Measurements from ENCODE around the gene HSD11B1L. TPM values are rescaled to one million over a fixed set of nuclear protein-coding genes. Genes with fewer than 3 reads are reported as not detected.

The HSD11B1L gene
- total RNA-seq, 1 donor from 2014 or later: 8.4 TPM

GRCh38 chr19:5669212-5669611 is 11.6 kb upstream of the HSD11B1L start:
- Mint-ChIP-seq H3K27me3 (ENCODE audit: low read depth, unreplicated experiment) (no peaks in the 10 kb centered on the region), H3K9me3 (ENCODE audit: unreplicated experiment) (no peaks in the 10 kb centered on the region), H3K36me3 (ENCODE audit: low read depth, unreplicated experiment) (peaks cover 27% of the 10 kb centered on the region), H3K4me3 (ENCODE audit: unreplicated experiment) (no peak overlapping the region), H3K27ac (ENCODE audit: unreplicated experiment) (no peak overlapping the region), H3K4me1 (ENCODE audit: low read depth, unreplicated experiment) (peaks cover 9% of the 10 kb centered on the region)
- no peak for TF ChIP-seq EZH2 (IDR thresholded peaks at IDR 0.05; ENCODE audit: insufficient read depth, low read length)
- Histone ChIP-seq H3K4me1 (ENCODE audit: insufficient read depth, low read length) (peaks cover 4% of the 10 kb centered on the region), H3K9me3 (ENCODE audit: insufficient read depth, low read depth, low read length) (no peaks in the 10 kb centered on the region), H2AFZ (ENCODE audit: low read depth, low read length) (no peak overlapping the region), H3K79me2 (ENCODE audit: insufficient read depth, low read length) (peaks cover 9% of the 10 kb centered on the region), H3K4me3 (ENCODE audit: insufficient read depth, low read depth, low read length) (no peak overlapping the region), H3K27ac (ENCODE audit: low read depth, low read length) (no peak overlapping the region), H3K36me3 (ENCODE audit: insufficient read depth, low read length) (peaks cover 33% of the 10 kb centered on the region), H3K4me2 (ENCODE audit: low read length) (no peak overlapping the region), H4K20me1 (ENCODE audit: insufficient read depth, low read length) (peaks cover 43% of the 10 kb centered on the region), H3K27me3 (ENCODE audit: insufficient read depth, low read length) (no peaks in the 10 kb centered on the region), H3K9ac (ENCODE audit: low read length) (no peak overlapping the region)
- FAIRE-seq (no peak), DNase-seq (ENCODE audit: low read depth) (no peak)

- H3K4me3 ChIP-seq (ENCODE audit: insufficient read depth, low read depth, low read length): no peak overlapping the region
- H3K9me3 ChIP-seq (ENCODE audit: insufficient read depth, low read depth, low read length): no peaks in the 10 kb centered on the region
- Mint-ChIP-seq H3K9me3 (ENCODE audit: unreplicated experiment) (no peaks in the 10 kb centered on the region), H3K4me1 (ENCODE audit: low read depth, unreplicated experiment) (peaks cover 3% of the 10 kb centered on the region), H3K4me3 (ENCODE audit: unreplicated experiment) (no peak overlapping the region), H3K27me3 (ENCODE audit: low read depth, unreplicated experiment) (no peaks in the 10 kb centered on the region), H3K27ac (ENCODE audit: unreplicated experiment) (no peak overlapping the region), H3K36me3 (ENCODE audit: low read depth, unreplicated experiment) (peaks cover 18% of the 10 kb centered on the region)
- H3K27me3 ChIP-seq (ENCODE audit: insufficient read depth, low read length): no peaks in the 10 kb centered on the region
- DNase-seq (ENCODE audit: low read depth) (no peak), FAIRE-seq (no peak)
- TF ChIP-seq EZH2 (IDR thresholded peaks at IDR 0.05; ENCODE audit: insufficient read depth, low read length): no peak
- TF ChIP-seq, protein P1, sequence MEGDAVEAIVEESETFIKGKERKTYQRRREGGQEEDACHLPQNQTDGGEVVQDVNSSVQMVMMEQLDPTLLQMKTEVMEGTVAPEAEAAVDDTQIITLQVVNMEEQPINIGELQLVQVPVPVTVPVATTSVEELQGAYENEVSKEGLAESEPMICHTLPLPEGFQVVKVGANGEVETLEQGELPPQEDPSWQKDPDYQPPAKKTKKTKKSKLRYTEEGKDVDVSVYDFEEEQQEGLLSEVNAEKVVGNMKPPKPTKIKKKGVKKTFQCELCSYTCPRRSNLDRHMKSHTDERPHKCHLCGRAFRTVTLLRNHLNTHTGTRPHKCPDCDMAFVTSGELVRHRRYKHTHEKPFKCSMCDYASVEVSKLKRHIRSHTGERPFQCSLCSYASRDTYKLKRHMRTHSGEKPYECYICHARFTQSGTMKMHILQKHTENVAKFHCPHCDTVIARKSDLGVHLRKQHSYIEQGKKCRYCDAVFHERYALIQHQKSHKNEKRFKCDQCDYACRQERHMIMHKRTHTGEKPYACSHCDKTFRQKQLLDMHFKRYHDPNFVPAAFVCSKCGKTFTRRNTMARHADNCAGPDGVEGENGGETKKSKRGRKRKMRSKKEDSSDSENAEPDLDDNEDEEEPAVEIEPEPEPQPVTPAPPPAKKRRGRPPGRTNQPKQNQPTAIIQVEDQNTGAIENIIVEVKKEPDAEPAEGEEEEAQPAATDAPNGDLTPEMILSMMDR (IDR thresholded peaks at IDR 0.05; ENCODE audit: insufficient read depth, low read depth, low read length): no peak
- H3K27ac ChIP-seq (ENCODE audit: low read depth, low read length): no peak overlapping the region
- H3K36me3 ChIP-seq (ENCODE audit: insufficient read depth, low read length): peaks cover 18% of the 10 kb centered on the region
- H3K4me1 ChIP-seq (ENCODE audit: insufficient read depth, low read length): no peaks in the 10 kb centered on the region
- no peak overlapping the region for H2AFZ ChIP-seq (ENCODE audit: low read depth, low read length)
- peaks cover 20% of the 10 kb centered on the region for H4K20me1 ChIP-seq (ENCODE audit: insufficient read depth, low read length)
- no peak overlapping the region for H3K9ac ChIP-seq (ENCODE audit: low read length)
- peaks cover 9% of the 10 kb centered on the region for H3K79me2 ChIP-seq (ENCODE audit: insufficient read depth, low read length)
- no peak overlapping the region for H3K4me2 ChIP-seq (ENCODE audit: low read length)
Observed at GRCh38 chr19:5671600-5671999, 9.2 kb upstream of the HSD11B1L start.

DNA sequence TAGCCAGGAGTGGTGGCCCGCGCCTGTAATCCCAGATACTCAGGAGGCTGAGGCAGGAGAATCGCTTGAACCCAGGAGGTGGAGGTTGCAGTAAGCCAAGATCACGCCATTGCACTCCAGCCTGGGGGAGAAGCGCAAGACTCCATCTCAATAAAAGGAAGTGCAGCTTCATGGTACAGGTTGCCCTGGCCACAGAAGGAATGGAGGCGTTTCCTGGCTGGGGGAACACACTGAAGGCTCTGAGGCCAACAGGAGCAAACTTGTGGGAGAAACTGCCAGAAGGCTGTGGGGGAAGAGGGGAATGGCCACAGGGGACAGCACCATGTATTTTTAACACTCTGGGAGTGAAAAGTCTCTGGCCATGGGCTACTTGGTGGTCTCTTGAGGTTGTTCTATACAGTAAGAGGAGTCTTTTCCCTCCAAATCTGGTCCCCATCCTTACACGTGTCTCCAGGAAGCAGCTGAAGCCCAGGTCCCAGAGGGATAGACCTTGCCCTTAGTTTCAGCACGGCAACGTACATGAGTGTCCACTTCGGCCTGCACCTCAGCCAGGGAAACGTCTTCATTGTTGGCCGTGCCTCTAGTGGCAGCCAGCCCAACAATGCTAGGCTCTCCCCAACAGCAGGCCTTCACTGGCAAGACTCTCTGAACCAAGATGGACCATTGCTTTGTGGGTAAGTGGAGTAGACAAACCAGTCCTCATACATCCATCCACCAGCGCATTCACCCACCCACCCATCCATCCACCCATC is 7.9 kb upstream of the HSD11B1L start:
- peaks cover 8% of the 10 kb centered on the region for H4K20me1 ChIP-seq (ENCODE audit: insufficient read depth, low read length)
- Mint-ChIP-seq H3K4me3 (ENCODE audit: unreplicated experiment) (no peak overlapping the region), H3K4me1 (ENCODE audit: low read depth, unreplicated experiment) (no peaks in the 10 kb centered on the region), H3K36me3 (ENCODE audit: low read depth, unreplicated experiment) (peaks cover 16% of the 10 kb centered on the region), H3K9me3 (ENCODE audit: unreplicated experiment) (no peaks in the 10 kb centered on the region), H3K27me3 (ENCODE audit: low read depth, unreplicated experiment) (no peaks in the 10 kb centered on the region), H3K27ac (ENCODE audit: unreplicated experiment) (no peak overlapping the region)
- no peak overlapping the region for H3K27ac ChIP-seq (ENCODE audit: low read depth, low read length)
- H3K4me1 ChIP-seq (ENCODE audit: insufficient read depth, low read length): no peaks in the 10 kb centered on the region
- peaks cover 3% of the 10 kb centered on the region for H3K79me2 ChIP-seq (ENCODE audit: insufficient read depth, low read length)
- FAIRE-seq: no peak
- no peaks in the 10 kb centered on the region for H3K9me3 ChIP-seq (ENCODE audit: insufficient read depth, low read depth, low read length)
- no peak overlapping the region for H3K4me3 ChIP-seq (ENCODE audit: insufficient read depth, low read depth, low read length)
- H3K27me3 ChIP-seq (ENCODE audit: insufficient read depth, low read length): no peaks in the 10 kb centered on the region
- no peak overlapping the region for H3K4me2 ChIP-seq (ENCODE audit: low read length)
- no peak for DNase-seq (ENCODE audit: low read depth)
- H2AFZ ChIP-seq (ENCODE audit: low read depth, low read length): no peak overlapping the region
- H3K9ac ChIP-seq (ENCODE audit: low read length): no peak overlapping the region
- H3K36me3 ChIP-seq (ENCODE audit: insufficient read depth, low read length): peaks cover 8% of the 10 kb centered on the region
- TF ChIP-seq EZH2 (IDR thresholded peaks at IDR 0.05; ENCODE audit: insufficient read depth, low read length): no peak
- TF ChIP-seq, protein P1 (IDR thresholded peaks at IDR 0.05; ENCODE audit: insufficient read depth, low read depth, low read length): no peak

All from astrocyte (in vitro differentiated cells and primary cell).